ENCODE data around the gene DUSP19. TPM values are rescaled to one million over a fixed set of nuclear protein-coding genes. Genes with fewer than 3 reads are reported as not detected.
A peak's percentile ranks its signal among the peaks of the same experiment; 100 is the strongest.
"Not testable (repeated sequence)": the region's sequence is repeated elsewhere in the genome, so short reads cannot be mapped to it uniquely, and the experiment has no call there.

The DUSP19 gene
- 1 to 10 TPM; 1.8 to 3.8 TPM for total RNA-seq

- peak within 1 kb of the TSS; percentile 63 to 80 for H3K27ac Mint-ChIP-seq
- no peaks in the 10 kb centered on the region for H3K36me3 Mint-ChIP-seq
- peak; percentile 85 to 90 for DNase-seq (ENCODE audit: low spot score in 2 of 2)
These were observed at the start of gene DUSP19 for GRCh38 chr2:183078464-183079138. Gene DUSP19 (plus strand): TSS chr2:183078747. CDS start chr2:183078934, 187 bp downstream.

DNA sequence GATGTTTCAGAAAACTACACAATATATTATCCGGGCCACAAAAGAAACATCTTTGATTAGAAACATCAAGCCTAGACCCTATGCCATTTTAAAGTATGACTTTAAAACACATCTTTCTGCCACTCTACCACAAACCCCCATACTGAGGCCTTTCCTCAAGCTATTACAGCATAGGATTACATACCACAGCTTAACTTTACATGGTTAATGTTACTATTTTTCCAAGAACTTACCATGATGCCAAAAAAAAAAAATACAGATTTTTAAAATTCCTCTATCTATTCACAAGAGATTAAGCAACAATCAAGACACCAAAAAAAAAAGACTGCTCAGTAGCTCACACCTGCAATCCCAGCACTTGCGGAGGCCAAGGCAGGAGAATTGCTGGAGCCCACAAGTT, 49.3 kb upstream of the DUSP19 start:
- no peaks in the 10 kb centered on the region for H3K9me3 Mint-ChIP-seq
- no peak overlapping the region for H3K27ac Mint-ChIP-seq
- no peaks in the 10 kb centered on the region for H3K36me3 Mint-ChIP-seq
- ATAC-seq (no peak), DNase-seq (ENCODE audit: low spot score in 2 of 2) (no peak)

More at GRCh38 chr2:183078464-183079138, at the start of gene DUSP19:
- H3K9me3 Mint-ChIP-seq: no peaks in the 10 kb centered on the region
- ATAC-seq: peak; percentile 93 to 99

- no peak overlapping the region for H3K27ac Mint-ChIP-seq
- ATAC-seq: no peak
- no peaks in the 10 kb centered on the region for H3K36me3 Mint-ChIP-seq
- no peak for DNase-seq (ENCODE audit: low spot score in 2 of 2)
- H3K9me3 Mint-ChIP-seq: no peaks in the 10 kb centered on the region
These were observed 46.4 kb upstream of the DUSP19 start for GRCh38 chr2:183031911-183032794.

DNA sequence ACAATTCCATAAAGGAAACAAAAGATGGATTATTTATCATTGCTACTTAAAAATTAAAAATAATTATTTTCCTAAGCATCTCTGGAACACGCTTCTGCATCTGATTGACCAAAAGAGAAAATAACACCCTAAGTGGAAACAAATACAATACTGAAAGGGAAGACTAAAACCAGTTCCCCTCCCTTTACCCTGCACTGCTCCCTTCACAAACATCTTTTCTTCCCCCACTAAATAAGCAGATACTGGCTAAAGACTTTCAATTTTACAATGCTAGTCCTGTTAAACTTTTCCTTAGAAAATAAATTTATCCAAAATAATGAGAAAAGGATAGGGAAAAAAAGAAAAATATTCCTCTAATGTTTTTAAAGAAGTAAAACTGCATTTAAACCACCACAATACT, 44.6 kb upstream of the DUSP19 start:
- ATAC-seq: no peak
- Mint-ChIP-seq H3K27ac (no peak overlapping the region), H3K9me3 (no peaks in the 10 kb centered on the region), H3K36me3 (no peaks in the 10 kb centered on the region)
- no peak for DNase-seq (ENCODE audit: low spot score in 2 of 2)

- no peaks in the 10 kb centered on the region for H3K9me3 Mint-ChIP-seq
- H3K27ac Mint-ChIP-seq: no peak overlapping the region
- H3K36me3 Mint-ChIP-seq: no peaks in the 10 kb centered on the region
- DNase-seq (ENCODE audit: low spot score in 2 of 2): no peak
- ATAC-seq: no peak
These were observed 43.7 kb upstream of the DUSP19 start for GRCh38 chr2:183034806-183035205.

GRCh38 chr2:183035298-183035953, 43.1 kb upstream of the DUSP19 start:
- Mint-ChIP-seq H3K27ac (no peak overlapping the region), H3K9me3 (no peaks in the 10 kb centered on the region), H3K36me3 (no peaks in the 10 kb centered on the region)
- DNase-seq (ENCODE audit: low spot score in 2 of 2) (no peak), ATAC-seq (no peak)

DNA sequence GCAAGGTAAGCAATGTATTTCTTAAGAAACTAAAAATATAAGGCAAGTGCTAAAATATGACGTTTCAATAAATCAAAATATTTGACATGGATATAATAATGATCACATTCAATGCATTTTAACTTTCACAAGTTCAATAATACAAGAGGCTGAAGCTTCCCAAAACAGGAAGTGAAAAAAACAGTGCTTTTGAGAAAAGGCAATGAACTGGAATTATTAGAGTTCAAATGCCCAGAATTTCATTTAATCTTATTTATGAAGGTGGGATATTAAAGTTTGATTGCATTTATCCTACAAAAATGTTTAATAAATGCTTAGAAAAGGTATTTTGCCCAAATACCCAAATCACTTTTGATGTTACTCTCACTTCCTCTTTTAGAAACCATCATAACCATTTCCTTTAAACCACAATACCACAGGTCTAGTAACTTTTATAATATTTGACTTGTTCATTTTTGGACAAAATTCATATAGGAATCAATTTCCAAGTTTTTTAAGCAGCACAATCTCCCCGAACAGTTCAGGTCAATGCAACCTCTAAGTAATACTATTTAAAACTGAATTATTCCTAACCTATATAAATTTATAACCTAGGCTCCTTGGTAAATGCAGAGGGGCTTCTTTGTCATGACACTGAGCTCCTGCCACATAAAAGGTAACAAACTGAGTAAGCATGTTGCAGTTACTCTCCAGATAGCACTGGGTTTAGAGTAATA, 42.4 kb upstream of the DUSP19 start:
- no peaks in the 10 kb centered on the region for H3K9me3 Mint-ChIP-seq
- H3K36me3 Mint-ChIP-seq: no peaks in the 10 kb centered on the region
- H3K27ac Mint-ChIP-seq: no peak overlapping the region
- ATAC-seq (no peak), DNase-seq (ENCODE audit: low spot score in 2 of 2) (no peak)

- Mint-ChIP-seq H3K36me3 (no peaks in the 10 kb centered on the region), H3K9me3 (no peaks in the 10 kb centered on the region), H3K27ac (peak overlapping the region in 1 of 2 donors; percentile 77)
- ATAC-seq (no peak), DNase-seq (ENCODE audit: low spot score in 2 of 2) (no peak)
These were observed 41.4 kb upstream of the DUSP19 start for GRCh38 chr2:183037074-183037552.

DNA sequence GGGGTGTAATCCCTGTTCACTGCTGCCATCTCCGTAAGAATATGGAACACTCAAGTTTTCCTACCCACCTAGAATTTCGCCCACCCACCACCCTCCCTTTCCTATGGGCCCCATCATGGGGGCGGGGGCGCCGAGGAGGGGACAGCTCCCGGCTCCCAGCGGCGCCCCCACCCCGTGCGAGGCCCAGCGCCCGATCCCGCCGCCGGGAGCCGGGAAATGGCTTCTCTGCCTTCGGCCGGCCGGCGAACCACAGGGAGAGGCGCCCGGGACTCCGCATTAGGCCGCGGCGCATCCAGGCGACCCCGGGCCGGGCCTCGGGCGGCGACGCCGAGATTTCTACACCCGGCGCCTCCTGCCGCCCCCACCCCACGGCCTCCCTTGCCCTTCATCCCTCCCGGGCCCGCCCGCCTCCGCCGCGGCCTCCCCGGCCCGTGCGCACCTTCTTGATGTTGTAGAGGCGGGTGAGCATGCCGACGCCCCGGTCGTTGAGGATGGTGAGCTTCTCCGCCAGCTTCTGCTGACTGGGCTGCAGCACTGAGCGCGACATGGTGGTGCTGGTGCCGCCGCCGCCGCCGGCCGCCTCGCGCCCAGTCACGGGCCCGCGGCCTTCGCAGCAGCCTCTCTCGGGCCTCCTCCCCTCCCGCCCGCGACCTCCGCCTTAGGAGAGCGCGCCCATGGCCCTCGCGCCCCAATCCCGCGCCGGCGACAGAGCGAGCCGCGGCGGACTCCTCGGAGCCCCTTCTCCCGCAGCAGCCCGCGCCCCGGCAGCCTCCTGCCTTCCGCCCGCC, 40.8 kb upstream of the DUSP19 start:
- H3K27ac Mint-ChIP-seq: peak overlapping the region in 1 of 2 donors; percentile 77
- peak; percentile 70 to 73 for ATAC-seq

GRCh38 chr2:183038341-183039300, 39.9 kb upstream of the DUSP19 start, which contains the start of gene NCKAP1:
Gene NCKAP1 (minus strand): TSS chr2:183038457. CDS start chr2:183038099, 358 bp downstream.
- peak within 1 kb of the TSS; percentile 77 to 87 for H3K27ac Mint-ChIP-seq
- H3K9me3 Mint-ChIP-seq: no peaks in the 10 kb centered on the region
- peak; percentile 87 to 95 for DNase-seq (ENCODE audit: low spot score in 2 of 2)
- peak; percentile 89 to 90 for ATAC-seq
- H3K36me3 Mint-ChIP-seq: no peaks in the 10 kb centered on the region

More for the DNA sequence above, 40.8 kb upstream of the DUSP19 start:
- Mint-ChIP-seq H3K36me3 (no peaks in the 10 kb centered on the region), H3K9me3 (no peaks in the 10 kb centered on the region)
- peak in 1 of 2 donors; percentile 47 for DNase-seq (ENCODE audit: low spot score in 2 of 2)

- ATAC-seq (no peak), DNase-seq (ENCODE audit: low spot score in 2 of 2) (no peak)
- Mint-ChIP-seq H3K9me3 (peaks cover 0 to 4% of the 10 kb centered on the region in 2 donors), H3K27ac (no peak overlapping the region), H3K36me3 (peaks cover 0 to 15% of the 10 kb centered on the region in 2 donors)
These were observed 37.9 kb upstream of the DUSP19 start for GRCh38 chr2:183040604-183041003.

GRCh38 chr2:183043580-183043979, 35.0 kb upstream of the DUSP19 start:
- not testable (repeated sequence) for H3K27ac Mint-ChIP-seq, ATAC-seq

GRCh38 chr2:183047486-183048125, 30.9 kb upstream of the DUSP19 start:
- not testable (repeated sequence) for H3K27ac Mint-ChIP-seq; ATAC-seq; H3K9me3 Mint-ChIP-seq; DNase-seq (ENCODE audit: low spot score in 2 of 2)
- H3K36me3 Mint-ChIP-seq: peaks cover 0 to 16% of the 10 kb centered on the region in 2 donors

More at GRCh38 chr2:183043580-183043979, 35.0 kb upstream of the DUSP19 start:
- peaks cover 0 to 16% of the 10 kb centered on the region in 2 donors for H3K36me3 Mint-ChIP-seq
- H3K9me3 Mint-ChIP-seq; DNase-seq (ENCODE audit: low spot score in 2 of 2): not testable (repeated sequence)

- Mint-ChIP-seq H3K36me3 (peaks cover 0 to 13% of the 10 kb centered on the region in 2 donors), H3K9me3 (peaks cover 0 to 4% of the 10 kb centered on the region in 2 donors), H3K27ac (no peak overlapping the region)
- DNase-seq (ENCODE audit: low spot score in 2 of 2) (no peak), ATAC-seq (no peak)
These were observed 29.1 kb upstream of the DUSP19 start for GRCh38 chr2:183049420-183049819.
